Immature natural killer cell (primary cell): ENCODE measurements around the gene RPL15. TPM values are rescaled to one million over a fixed set of nuclear protein-coding genes. Genes with fewer than 3 reads are reported as not detected.
"Not testable (repeated sequence)": the region's sequence is repeated elsewhere in the genome, so short reads cannot be mapped to it uniquely, and the experiment has no call there.

Source experiments
- DNase-seq, 3 donors: peaks; one replicate each; pipeline ENCODE4 v3.0.0; 2022; ENCODE audit warnings: mixed read lengths in 1 of 3
- H3K27ac Mint-ChIP-seq, 6 donors: one replicate each; pipeline ENCODE4 v1.8.0; 2020; ENCODE audit warnings: mixed read lengths in 6 of 6, mild to moderate bottlenecking in 5 of 6, inconsistent platforms in 4 of 6, moderate library complexity in 3 of 6
- H3K27me3 Mint-ChIP-seq, 3 donors: one replicate each; pipeline ENCODE4 v1.8.0; 2020 to 2021; ENCODE audit warnings: low read depth in 3 of 3, mild to moderate bottlenecking in 3 of 3, mixed read lengths in 3 of 3, moderate library complexity in 3 of 3, inconsistent platforms in 1 of 3
- H3K36me3 Mint-ChIP-seq, 3 donors: one replicate each; pipeline ENCODE4 v1.8.0; 2020; ENCODE audit warnings: mixed read lengths in 3 of 3, inconsistent platforms in 2 of 3, mild to moderate bottlenecking in 2 of 3
- H3K4me1 Mint-ChIP-seq, 2 donors: one replicate each; pipeline ENCODE4 v1.8.0; 2020; ENCODE audit warnings: inconsistent platforms in 2 of 2, mild to moderate bottlenecking in 2 of 2, mixed read lengths in 2 of 2, moderate library complexity in 1 of 2
- H3K4me3 Mint-ChIP-seq, 5 donors: one replicate each; pipeline ENCODE4 v1.8.0; 2020; ENCODE audit warnings: mild to moderate bottlenecking in 5 of 5, mixed read lengths in 5 of 5, inconsistent platforms in 3 of 5, moderate library complexity in 3 of 5
- H3K9me3 Mint-ChIP-seq, 6 donors: one replicate each; pipeline ENCODE4 v1.8.0; 2020; ENCODE audit warnings: mild to moderate bottlenecking in 6 of 6, mixed read lengths in 6 of 6, inconsistent platforms in 4 of 6, moderate library complexity in 3 of 6
- polyA plus RNA-seq, 3 donors: library from polyadenylated mRNA; unstranded; fragments of 300-500 nt; fragmentation: Illumina TruSeq; gene quantifications; one replicate each; pipeline ENCODE4 v1.2.3, GENCODE V29; 2021

Gene RPL15
- polyA plus RNA-seq, 3 donors from 2014 or later, result 2,712 to 5,031 (median 2,871) TPM

- Mint-ChIP-seq H3K27ac (peak overlapping the region in 4 of 6 donors; percentile 52 to 88 (median 72)), H3K36me3 (no peaks in the 10 kb centered on the region), H3K4me3 (peak overlapping the region; percentile 12 to 84 (median 77))
Measured at GRCh38 chr3:23880703-23881339, 36.1 kb upstream of the RPL15 start.

GRCh38 chr3:23881993-23882392 lies 34.9 kb upstream of the RPL15 start:
- Mint-ChIP-seq H3K4me3 (peak overlapping the region; percentile 75 to 84 (median 77)), H3K4me1 (peaks cover 25 to 31% of the 10 kb centered on the region in 2 donors), H3K27ac (peak overlapping the region; percentile 19 to 88 (median 68))
- DNase-seq, H3K9me3 Mint-ChIP-seq, H3K36me3 Mint-ChIP-seq, H3K27me3 Mint-ChIP-seq: not testable (repeated sequence)

More at GRCh38 chr3:23880703-23881339, 36.1 kb upstream of the RPL15 start:
- no peaks in the 10 kb centered on the region for H3K9me3 Mint-ChIP-seq
- no peak for DNase-seq
- H3K27me3 Mint-ChIP-seq, result no peaks in the 10 kb centered on the region
- peaks cover 32 to 36% of the 10 kb centered on the region in 2 donors for H3K4me1 Mint-ChIP-seq

GRCh38 chr3:23882487-23882918 lies 34.4 kb upstream of the RPL15 start:
- Mint-ChIP-seq H3K27me3 (peaks cover 0 to 2% (median 0%) of the 10 kb centered on the region in 3 donors), H3K27ac (no peak overlapping the region), H3K4me3 (no peak overlapping the region), H3K36me3 (no peaks in the 10 kb centered on the region), H3K4me1 (peaks cover 22 to 28% of the 10 kb centered on the region in 2 donors), H3K9me3 (no peaks in the 10 kb centered on the region)
- DNase-seq, result no peak

- H3K4me1 Mint-ChIP-seq, result peaks cover 22 to 25% of the 10 kb centered on the region in 2 donors
- H3K27me3 Mint-ChIP-seq, result peaks cover 0 to 2% (median 0%) of the 10 kb centered on the region in 3 donors
- H3K36me3 Mint-ChIP-seq, result no peaks in the 10 kb centered on the region
- no peak overlapping the region for H3K27ac Mint-ChIP-seq
- no peak for DNase-seq
- no peaks in the 10 kb centered on the region for H3K9me3 Mint-ChIP-seq
- H3K4me3 Mint-ChIP-seq, result no peak overlapping the region
Measured at GRCh38 chr3:23884481-23884880, 32.5 kb upstream of the RPL15 start.

- Mint-ChIP-seq H3K27me3 (peaks cover 0 to 2% (median 0%) of the 10 kb centered on the region in 3 donors), H3K36me3 (peaks cover 0 to 3% (median under 1%) of the 10 kb centered on the region in 3 donors), H3K9me3 (no peaks in the 10 kb centered on the region), H3K27ac (no peak overlapping the region), H3K4me3 (no peak overlapping the region), H3K4me1 (peaks cover 22 to 25% of the 10 kb centered on the region in 2 donors)
- no peak for DNase-seq
Measured at GRCh38 chr3:23885210-23885609, 31.7 kb upstream of the RPL15 start.

- H3K4me3 Mint-ChIP-seq, result no peak overlapping the region
- peak overlapping the region in 1 of 6 donors; percentile 0 for H3K27ac Mint-ChIP-seq
- peaks cover 0 to 6% (median 4%) of the 10 kb centered on the region in 3 donors for H3K36me3 Mint-ChIP-seq
- peaks cover 0 to 2% (median 0%) of the 10 kb centered on the region in 3 donors for H3K27me3 Mint-ChIP-seq
- peaks cover 11 to 15% of the 10 kb centered on the region in 2 donors for H3K4me1 Mint-ChIP-seq
- no peak for DNase-seq
- no peaks in the 10 kb centered on the region for H3K9me3 Mint-ChIP-seq
Measured at GRCh38 chr3:23886311-23886710, 30.6 kb upstream of the RPL15 start.

- peak; percentile 21 to 27 (median 22) for DNase-seq
- H3K27me3 Mint-ChIP-seq, result peaks cover 0 to 2% (median 0%) of the 10 kb centered on the region in 3 donors
Measured at GRCh38 chr3:23888617-23889228, 28.2 kb upstream of the RPL15 start.

GRCh38 chr3:23889386-23889785 lies 27.5 kb upstream of the RPL15 start:
- Mint-ChIP-seq H3K36me3 (peaks cover 4 to 7% (median 4%) of the 10 kb centered on the region in 3 donors), H3K27ac (no peak overlapping the region), H3K9me3 (no peaks in the 10 kb centered on the region), H3K4me1 (peaks cover 0 to 2% of the 10 kb centered on the region in 2 donors), H3K27me3 (peaks cover 0 to 3% (median 0%) of the 10 kb centered on the region in 3 donors), H3K4me3 (no peak overlapping the region)
- DNase-seq, result no peak

More at GRCh38 chr3:23888617-23889228, 28.2 kb upstream of the RPL15 start:
- Mint-ChIP-seq H3K9me3 (no peaks in the 10 kb centered on the region), H3K27ac (peak overlapping the region in 2 of 6 donors; percentile 7 to 41), H3K36me3 (peaks cover 0 to 6% (median 4%) of the 10 kb centered on the region in 3 donors), H3K4me1 (peaks cover 0 to 2% of the 10 kb centered on the region in 2 donors), H3K4me3 (no peak overlapping the region)

- Mint-ChIP-seq H3K27ac (no peak overlapping the region), H3K36me3 (peaks cover 4 to 11% (median 8%) of the 10 kb centered on the region in 3 donors), H3K4me3 (no peak overlapping the region), H3K9me3 (no peaks in the 10 kb centered on the region), H3K4me1 (peaks cover 0 to 2% of the 10 kb centered on the region in 2 donors), H3K27me3 (peaks cover 0 to 4% (median 0%) of the 10 kb centered on the region in 3 donors)
- DNase-seq, result no peak
Measured at GRCh38 chr3:23889950-23890349, 27.0 kb upstream of the RPL15 start.

- peaks cover 0 to 6% (median 2%) of the 10 kb centered on the region in 3 donors for H3K27me3 Mint-ChIP-seq
- DNase-seq, result no peak
- H3K27ac Mint-ChIP-seq, result peak overlapping the region in 2 of 6 donors; percentile 16 to 25
- no peaks in the 10 kb centered on the region for H3K4me1 Mint-ChIP-seq
- no peaks in the 10 kb centered on the region for H3K9me3 Mint-ChIP-seq
- peaks cover 10 to 23% (median 15%) of the 10 kb centered on the region in 3 donors for H3K36me3 Mint-ChIP-seq
- no peak overlapping the region for H3K4me3 Mint-ChIP-seq
Measured at GRCh38 chr3:23894254-23895061, 22.5 kb upstream of the RPL15 start.

- no peaks in the 10 kb centered on the region for H3K4me1 Mint-ChIP-seq
- H3K4me3 Mint-ChIP-seq, result no peak overlapping the region
Measured at GRCh38 chr3:23895181-23895580, 21.8 kb upstream of the RPL15 start.

GRCh38 chr3:23900744-23901143 lies 16.2 kb upstream of the RPL15 start:
- no peak overlapping the region for H3K27ac Mint-ChIP-seq
- H3K9me3 Mint-ChIP-seq, result no peaks in the 10 kb centered on the region
- H3K36me3 Mint-ChIP-seq, result peaks cover 8 to 26% (median 22%) of the 10 kb centered on the region in 3 donors
- H3K27me3 Mint-ChIP-seq, result peaks cover 0 to 3% (median 3%) of the 10 kb centered on the region in 3 donors
- no peak for DNase-seq
- no peaks in the 10 kb centered on the region for H3K4me1 Mint-ChIP-seq
- no peak overlapping the region for H3K4me3 Mint-ChIP-seq

More at GRCh38 chr3:23895181-23895580, 21.8 kb upstream of the RPL15 start:
- H3K9me3 Mint-ChIP-seq, result no peaks in the 10 kb centered on the region
- no peak for DNase-seq
- H3K27ac Mint-ChIP-seq, result no peak overlapping the region
- H3K36me3 Mint-ChIP-seq, result peaks cover 11 to 21% (median 17%) of the 10 kb centered on the region in 3 donors
- peaks cover 0 to 6% (median 3%) of the 10 kb centered on the region in 3 donors for H3K27me3 Mint-ChIP-seq

- peaks cover 0 to 1% (median 1%) of the 10 kb centered on the region in 3 donors for H3K27me3 Mint-ChIP-seq
- H3K9me3 Mint-ChIP-seq, result no peaks in the 10 kb centered on the region
- H3K4me1 Mint-ChIP-seq, result no peaks in the 10 kb centered on the region
- peaks cover 1 to 25% (median 15%) of the 10 kb centered on the region in 3 donors for H3K36me3 Mint-ChIP-seq
- no peak overlapping the region for H3K27ac Mint-ChIP-seq
- no peak overlapping the region for H3K4me3 Mint-ChIP-seq
- DNase-seq, result no peak
Measured at GRCh38 chr3:23904545-23904944, 12.4 kb upstream of the RPL15 start.
